Measurements from ENCODE around the gene ROCK1.
"Not testable (repeated sequence)": the region's sequence is repeated elsewhere in the genome, so short reads cannot be mapped to it uniquely, and the experiment has no call there.

Gene ROCK1

DNA sequence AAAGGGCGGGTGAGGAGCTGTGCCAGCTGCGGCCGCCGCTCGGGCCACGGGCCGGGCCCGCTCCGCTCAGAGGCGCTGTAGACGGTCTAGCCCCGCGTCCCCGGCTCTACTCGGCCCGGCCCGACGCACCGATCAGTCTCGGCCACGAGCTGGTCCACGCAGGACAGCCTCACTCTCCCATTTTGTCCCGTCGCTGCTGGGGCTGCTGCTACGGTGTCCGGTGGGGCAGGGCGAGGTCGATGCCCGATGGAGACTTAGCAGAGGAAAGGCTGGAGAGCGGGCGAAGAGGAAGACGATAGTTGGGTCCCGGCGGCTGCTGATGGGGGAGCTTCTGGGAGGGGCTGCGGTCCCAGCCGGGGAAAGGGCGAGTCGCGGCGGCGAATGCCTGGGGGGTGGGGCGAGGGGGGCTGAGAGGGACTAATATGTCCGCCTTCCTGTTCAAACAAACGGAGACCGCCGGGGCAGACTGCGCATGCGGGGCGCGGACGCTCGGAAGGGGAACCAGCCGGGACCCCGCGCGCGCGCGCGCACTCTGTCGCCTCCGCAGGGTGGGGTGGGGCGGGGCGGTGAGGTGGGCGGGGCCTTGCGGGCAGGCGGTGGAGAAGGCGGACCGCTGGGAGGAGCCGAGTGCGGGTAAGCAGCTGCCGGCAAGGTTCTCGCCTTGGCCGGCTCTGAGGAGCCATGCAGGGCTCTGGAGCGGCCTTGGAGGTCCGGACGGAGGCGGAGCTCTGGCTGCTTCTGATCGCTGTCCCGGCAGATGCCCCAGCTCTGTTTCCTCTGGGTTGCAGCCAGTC, at the start of gene ROCK1:
Gene ROCK1, minus strand, starts transcription at position 468 of the 794 bp plus-strand sequence. CDS start 903 bp downstream, outside the sequence.
- DNase-seq: peak; percentile 81 to 94

DNA sequence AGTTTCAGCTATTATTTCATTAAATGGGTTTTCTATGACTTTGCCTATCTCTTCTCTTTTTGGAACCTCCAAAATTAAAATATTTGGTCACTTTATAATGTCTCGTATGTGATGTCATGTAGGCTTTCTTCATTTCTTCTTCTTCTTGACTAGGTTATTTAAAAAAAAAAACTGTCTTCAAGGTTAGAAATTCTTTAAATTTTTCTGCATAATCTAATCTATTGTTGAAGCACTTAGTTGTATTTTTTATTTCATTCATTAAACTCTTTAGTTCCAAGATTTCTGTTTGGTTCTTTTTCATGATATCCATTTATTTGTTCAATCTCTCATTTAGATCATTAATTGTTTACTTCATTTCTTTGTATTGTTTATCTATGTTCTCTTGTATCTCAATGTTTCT, 43.8 kb upstream of the ROCK1 start:
- no peak for DNase-seq

DNA sequence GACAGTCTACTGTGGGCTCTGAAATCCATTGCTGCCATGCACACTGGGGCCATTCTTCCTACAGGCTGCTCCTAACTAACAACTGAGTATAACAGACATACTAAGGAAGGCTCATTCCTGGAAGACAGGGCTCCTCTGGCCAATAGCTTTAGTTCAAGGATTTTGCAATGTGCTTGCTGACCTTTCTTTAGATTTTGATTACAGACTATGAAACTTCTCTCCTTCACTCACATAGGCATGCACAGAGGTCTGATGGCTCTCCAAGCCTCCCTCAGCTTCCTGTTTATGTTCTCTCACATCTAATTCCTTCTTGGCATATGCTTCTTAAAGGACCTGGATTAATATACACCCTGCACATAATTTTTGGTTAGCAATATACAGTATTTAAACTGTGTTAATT, 34.4 kb upstream of the ROCK1 start:
- DNase-seq: no peak

DNA sequence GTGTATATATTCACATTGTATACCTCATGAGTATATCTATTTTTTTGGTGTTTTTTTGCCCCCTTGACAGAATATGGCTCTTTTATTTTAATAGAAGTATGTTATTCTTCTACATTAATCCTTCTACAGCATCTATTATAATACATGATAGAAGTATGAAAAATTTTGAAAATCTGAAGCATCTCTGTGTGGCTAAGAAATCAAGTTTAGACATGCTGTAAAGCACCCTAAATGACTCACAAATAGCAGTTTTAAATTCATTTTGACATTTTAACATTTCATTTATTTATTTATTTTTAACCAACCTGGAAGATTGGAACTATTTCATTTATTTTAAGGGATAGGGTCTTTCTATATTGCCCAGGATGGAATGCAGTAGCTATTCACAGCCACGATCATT, 33.8 kb upstream of the ROCK1 start:
- no peak for DNase-seq

DNA sequence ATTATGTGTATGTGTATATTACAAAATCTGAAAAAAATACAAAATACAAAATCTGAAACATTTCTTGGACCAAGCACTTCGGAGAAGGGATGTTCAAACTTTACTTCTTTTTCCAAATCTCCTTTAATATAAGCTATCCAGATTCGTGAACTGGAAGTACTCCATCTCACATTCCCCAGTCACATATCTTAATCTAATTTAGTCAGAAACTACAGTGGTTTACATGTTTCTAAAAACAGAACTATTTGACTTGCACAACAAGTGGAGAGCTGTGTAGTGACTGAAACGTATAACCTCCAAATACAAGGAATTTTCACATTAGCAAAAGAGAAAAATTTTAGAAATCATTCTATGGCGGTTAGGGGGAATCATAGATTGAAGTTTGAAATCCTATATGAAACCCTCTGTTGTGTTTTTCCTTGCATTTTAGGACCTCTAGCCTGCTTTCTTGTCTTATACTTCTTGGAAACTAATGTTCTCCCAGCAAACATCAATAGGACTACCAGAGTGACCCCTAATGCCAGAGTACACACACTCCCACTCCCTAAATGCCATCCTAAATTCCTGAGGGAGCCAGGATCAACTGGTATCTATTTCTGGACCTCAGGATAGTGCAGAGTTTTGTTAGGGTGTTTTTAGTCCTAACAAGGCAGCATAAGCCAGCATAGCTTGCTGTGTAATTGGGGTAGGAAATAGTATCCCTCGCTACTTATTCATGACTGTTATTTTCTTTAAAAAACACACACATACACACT, 30.2 kb upstream of the ROCK1 start:
- DNase-seq: no peak

DNA sequence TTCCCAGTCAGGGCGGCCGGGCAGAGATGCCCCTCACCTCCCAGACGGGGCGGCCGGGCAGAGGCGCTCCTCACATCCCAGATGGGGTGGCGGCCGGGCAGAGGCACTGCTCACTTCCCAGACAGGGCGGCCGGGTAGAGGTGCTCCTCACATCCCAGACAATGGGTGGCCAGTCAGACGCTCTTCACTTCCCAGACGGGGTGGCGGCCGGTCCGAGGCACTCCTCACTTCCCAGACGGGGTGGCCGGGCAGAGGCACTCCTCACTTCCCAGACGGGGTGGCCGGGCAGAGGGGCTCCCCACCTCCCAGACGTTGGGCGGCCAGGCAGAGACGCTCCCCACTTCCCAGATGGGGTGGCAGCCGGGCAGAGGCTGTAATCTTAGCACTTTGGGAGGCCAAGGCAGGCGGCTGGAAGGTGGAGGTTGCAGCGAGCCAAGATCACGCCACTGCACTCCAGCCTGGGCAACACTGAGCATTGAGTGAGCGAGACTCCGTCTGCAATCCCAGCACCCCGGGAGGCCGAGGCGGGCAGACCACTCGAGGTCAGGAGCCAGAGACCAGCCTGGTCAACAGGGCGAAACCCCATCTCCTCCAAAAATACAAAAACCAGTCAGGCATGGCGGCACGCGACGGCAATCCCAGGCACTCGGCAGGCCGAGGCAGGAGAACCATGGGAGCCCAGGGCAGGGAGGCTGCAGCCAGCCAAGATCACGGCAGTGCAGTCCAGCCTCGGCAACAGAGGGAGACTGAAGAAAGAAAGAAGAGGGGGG, 26.3 kb upstream of the ROCK1 start:
- DNase-seq: not testable (repeated sequence)

DNA sequence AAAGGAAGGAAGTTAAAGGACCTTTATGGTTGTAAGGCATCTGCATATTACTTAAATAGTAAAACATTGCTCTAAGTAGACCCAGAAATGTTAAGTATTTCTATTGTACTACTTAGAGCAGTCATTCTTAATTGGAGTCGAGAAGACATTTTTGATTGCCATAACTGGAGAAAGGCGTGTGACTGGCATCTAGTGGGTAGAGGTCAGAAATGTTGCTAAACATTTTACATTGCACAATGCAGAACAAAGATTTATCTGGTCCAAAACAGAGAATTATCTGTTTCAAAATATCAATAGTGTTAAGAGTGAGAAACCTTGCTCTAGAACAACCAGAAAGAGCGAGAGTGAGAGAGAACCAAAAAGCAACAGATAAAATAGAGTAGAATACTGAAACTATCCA, 23.3 kb upstream of the ROCK1 start:
- DNase-seq: no peak

DNA sequence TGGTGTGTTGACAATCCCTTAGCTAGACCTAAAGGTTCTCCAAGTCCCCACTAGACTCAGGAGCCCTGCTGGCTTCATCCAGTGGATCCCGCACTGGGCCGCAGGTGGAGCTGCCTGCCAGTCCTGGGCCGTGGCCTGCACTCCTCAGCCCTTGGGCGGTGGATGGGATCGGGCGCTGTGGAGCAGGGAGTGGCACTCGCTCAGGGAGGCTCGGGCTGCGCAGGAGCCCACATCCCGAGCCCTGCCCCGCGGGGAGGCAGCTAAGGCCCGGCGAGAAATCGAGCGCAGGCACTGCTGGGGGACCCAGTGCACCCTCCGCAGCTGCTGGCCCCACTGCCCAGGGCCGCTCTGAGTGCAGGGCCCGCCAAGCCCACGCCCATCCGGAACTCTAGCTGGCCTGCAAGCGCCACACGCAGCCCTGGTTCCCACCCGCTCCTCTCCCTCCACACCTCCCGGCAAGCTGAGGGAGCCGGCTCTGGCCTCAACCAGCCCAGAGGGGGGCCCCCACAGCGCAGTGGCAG, 20.8 kb upstream of the ROCK1 start:
- DNase-seq: no peak

DNA sequence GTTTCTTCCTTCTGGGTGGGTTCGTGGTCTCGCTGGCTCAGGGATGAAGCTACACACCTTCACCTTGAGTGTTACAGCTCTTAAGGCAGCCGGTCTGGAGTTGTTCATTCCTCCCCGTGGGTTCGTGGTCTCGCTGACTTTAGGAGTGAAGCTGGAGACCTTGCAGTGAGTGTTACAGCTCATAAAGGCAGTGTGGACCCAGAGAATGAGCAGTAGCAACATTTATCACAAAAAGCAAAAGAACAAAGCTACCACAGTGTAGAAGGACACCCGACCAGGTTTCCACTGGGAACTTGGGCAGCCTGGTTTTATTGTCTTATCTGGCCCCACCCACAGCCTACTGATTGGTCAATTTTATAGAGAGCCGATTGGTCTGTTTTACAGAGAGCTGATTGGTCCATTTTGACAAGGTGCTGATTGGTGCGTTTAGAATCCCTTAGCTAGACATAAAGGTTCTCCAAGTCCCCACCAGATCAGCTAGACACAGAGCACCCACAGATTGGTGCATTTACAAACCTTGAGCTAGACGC, 20.1 kb upstream of the ROCK1 start:
- DNase-seq: no peak

DNA sequence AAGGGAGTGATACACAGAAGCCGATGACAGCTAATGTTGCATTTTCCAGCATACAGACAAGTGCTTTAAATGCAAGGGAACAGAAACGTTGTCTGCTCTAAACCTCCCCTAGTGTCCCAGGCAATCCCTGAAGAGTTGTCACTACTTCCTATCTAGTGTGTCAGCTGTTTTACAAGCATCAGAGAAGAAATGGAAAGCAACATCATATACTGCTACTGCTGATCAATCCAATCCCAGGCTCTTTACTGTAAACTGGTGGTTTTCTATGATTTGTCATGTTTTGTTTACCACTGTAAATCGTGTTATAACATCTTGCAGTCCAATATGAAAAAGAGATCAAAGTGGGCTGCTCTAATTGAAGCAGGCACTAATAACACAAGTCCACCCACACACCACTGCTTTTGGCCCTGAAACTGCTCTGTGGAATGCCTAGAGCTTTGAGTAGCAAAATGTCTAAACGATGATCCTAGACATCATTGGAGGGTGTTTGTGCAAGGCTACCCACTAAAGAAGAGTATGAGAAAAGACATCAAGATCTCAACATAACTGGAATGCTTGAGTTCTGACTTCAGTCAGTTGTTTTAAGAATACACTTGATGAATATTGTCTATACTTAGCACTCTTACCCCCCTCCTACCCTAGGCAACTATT, 18.1 kb upstream of the ROCK1 start:
- DNase-seq: no peak

DNA sequence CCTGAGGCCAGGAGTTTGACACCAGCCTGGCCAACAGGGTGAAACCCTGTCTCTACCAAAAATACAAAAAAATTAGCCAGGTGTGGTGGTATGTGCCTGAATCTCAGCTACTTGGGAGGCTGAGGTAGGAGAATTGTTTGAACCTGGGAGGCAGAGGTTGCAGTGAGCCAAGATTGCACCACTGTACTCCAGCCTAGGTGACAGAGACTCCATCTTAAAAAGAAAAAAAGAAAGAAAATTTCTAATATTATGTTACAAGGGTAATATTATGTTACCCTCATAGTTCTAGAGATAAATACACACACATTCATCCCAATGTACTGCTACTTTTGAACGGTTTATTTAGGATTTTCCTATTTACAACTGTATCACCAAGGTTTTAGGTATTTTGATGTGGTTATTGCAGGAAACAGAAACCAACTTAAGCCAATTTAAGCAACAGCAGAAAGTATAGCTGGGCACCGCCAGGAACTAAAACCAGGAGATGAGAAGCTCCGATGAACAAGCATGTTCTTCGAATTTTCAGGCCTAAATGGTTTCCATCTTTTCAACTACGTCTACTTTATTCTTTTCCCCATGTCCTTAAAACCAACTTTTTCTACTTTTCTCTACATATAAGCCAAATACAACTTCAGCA, 11.8 kb upstream of the ROCK1 start:
- no peak for DNase-seq

DNA sequence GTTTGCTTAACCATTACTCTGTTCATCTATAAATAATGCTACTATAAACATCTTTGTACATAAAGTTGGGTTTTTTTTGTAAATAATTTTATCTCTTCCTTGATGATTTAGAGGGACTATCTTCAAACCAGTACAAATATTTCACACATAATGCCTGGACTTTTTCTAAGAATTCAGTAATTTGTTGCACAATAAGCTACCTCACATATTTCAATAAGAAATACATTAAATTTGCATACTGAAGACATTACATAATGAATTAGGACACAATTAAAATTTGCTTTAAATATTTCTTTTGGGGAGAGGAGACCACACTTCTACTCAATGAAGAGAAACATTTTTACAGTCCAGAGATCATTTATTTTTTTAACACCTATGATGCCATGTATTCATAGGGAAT, 7.2 kb upstream of the ROCK1 start:
- DNase-seq: no peak

DNA sequence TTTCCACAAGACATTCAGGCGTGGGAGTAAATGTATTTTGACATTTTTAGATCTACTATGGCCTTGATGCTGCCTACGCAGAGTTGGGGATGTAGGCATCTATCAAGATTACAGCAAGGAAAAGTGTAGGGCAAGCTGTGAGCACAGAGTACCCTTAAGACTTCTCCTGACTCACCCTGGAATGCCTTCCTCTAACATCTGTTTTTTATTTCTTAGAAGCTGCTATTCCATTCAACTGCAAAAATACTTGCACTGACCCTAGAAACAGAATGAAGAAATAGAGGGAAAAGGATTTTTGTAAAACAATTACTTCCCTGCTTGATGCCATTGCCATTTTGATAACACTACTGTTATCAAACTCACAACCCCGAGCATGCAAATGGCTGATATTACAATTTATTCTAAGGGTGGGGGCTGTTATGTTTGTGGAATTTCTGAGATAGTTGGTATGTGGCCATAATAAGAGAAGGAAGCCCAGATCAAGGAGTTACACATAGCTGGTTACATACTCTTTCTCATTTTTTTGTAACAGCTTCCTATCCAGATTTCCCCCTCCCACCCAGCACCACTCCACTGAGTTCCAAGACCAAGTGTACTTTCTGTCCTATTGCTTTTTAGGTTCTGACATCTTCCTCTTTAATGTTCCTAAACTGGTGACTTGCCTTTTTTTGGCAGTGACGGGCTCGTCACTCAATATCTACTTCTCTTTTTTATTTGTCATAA, 6.0 kb upstream of the ROCK1 start:
- DNase-seq: no peak

DNA sequence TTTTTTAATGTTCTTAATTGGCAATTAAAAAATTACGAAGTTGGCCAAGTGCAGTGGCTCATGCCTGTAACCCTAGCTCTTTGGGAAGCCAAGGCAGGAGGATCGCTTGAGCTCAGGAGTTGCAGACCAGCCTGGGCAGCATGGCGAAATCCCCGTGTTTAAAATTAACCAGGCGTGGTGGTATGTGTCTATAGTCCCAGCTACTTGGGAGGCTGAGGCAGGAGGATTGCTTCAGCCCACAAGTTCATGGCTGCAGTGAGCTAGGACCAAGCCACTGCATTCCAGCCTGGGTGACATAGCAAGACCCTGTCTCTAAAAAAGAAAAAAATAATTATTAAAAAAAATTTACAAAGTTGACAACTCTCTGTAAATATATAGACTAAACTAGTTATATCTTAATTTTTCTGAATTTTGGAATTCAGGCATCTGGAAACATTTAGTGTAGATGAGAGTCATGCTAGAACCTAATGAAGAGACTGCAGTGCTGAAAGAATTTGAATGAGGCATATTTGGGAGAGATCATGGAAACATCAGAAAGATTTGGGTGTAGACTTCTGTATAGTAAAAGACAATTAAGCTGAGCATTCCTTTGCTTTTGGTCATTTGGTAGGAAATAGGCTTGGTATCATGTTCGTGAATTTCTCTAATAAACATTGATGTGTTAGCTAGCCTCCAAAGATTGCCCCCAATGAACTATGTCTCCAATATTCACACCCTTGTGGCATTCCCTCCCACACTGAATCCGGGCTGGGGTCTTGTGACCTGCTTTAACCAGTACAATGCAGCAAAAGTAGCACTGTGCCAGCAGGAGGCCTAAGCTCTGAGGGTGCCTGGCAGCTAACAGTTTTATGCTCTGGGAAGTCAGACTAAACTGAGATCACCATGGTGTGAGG, 4.2 kb upstream of the ROCK1 start:
- DNase-seq: no peak

DNA sequence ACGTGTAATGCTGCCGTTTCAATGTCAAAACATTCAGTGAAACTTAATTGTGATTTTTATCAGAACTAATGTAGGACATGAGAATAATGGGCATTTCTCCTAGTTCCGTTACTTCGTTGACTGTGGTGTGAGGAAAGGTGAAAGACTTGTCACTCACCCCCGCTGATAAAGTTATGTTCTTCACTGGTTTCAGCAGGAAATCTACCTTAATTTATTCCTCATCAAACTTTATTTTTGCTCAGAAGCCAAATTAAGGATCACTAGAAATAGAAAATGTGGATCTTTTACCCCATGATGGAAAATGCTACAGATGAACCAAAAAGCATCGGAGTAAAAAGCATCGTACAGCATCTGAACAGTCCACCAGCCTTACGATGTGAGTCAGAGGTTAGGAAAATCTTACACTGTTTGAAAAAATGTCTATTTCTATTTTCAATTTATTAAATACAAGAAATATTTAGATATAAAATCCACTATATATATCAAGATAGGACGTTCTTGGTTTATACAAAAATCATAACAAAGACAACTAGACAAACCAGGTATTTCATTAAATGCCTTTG, 1.0 kb upstream of the ROCK1 start:
- DNase-seq: no peak

DNA sequence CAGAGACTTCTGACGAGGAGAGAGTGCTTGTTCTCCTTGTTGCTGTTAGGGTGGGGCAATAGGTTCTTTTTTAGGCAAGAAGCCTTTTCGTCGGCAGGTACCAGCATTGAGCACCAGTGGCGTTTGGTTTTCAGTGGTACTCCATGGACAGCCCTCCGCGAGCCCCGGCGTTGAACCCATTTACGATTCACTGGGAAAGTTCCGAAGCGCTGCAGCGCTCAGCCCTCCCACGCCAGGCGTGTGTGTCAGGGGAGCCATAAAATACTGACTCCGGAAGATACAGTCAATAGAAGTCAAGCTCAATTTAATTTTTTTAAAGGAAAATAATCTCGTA, 494 bp upstream of the ROCK1 start:
- no peak for DNase-seq

DNA sequence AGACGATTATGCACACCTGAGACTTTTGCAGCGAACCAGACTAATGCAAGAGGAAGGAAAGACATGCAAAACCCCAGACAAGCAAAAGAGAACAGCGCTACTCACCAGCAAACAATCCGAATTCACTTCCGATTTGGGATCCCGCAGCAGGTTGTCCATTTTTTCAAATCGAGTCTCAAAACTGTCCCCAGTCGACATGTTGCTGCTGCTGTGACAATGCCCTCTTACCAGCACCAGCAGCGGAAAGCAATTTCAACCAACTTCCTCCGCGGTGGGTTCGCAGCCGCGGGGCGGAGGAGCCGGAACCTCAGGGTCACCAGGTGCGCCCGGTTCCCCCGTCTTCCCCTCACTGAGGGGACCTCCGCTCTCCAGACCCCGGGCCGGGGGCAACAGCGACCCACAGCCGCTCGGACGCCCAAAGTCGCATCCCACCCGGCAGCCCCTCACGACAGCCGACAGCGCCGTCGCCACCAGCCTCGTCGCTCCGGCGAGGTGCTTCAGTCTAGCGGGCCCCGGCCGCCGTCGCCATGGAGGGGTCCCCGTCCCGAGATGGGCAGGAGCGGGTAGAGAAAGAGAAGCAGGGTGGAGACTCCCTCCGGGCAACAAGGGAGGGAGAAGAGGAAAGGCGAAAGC, 784 bp downstream of the ROCK1 start:
- peak in 1 of 2 experiments; percentile 26 for DNase-seq

DNA sequence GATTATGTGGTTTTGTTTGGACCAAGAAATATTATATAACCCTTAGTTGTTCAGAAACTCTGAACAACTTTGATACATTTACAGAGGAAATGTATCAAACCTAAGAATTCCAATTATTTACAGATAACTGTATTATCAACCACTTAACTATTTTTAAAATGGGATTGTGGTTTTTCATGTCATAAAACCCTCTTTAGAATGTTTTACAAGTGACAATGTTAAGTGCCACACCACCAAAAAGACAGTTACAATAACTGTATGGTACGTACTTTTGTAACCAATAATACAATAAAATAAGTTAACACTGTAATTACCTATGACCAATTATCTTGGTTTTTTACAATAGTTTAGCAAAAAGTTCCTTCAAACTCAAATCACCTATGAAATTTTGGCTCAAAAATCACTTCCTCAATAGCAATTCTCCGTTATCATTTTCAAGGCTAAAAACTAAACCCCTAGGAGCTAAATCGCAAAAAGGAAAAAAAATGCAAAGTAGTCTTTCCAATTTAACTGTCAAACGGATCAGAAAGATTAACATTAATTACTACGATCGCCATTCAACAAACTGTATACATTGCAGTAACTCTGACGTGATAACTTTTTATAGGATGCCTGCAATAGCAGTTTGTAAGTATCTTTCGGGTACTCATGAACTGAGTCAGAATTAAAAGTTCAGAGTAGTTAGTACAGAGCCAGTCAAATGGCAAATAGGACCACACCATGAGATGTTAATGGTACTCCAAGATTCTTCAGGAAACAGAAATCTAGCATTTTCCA, 1.5 kb downstream of the ROCK1 start:
- no peak for DNase-seq

DNA sequence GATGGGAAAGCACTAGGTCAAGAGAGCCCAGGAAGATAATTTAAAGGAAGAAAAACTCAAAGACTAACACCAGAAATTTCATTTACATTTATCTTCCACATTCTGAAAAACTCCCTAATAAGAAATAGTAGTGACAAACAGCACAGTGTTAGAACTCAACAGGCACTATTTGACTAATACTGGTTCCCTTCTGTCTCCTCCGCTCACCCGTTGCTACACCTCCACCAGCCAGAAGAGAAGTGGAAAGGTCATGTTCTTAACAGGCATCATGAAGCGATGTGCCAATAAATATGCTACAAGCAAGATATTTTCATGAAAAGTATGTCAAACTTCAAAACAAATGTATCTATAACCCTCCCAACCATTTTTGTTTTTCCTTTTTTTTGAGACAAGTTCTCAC, 5.7 kb downstream of the ROCK1 start:
- no peak for DNase-seq
